GM13976 (cell line): ENCODE measurements around the gene IGF1R.

Experiments
- DNase-seq: peaks from one replicate; pipeline ENCODE4 v3.0.0; 2012; ENCODE audit warnings: low spot score
- in situ Hi-C: fragments of 300-500 bp; cut with MboI; formaldehyde crosslinking; loops from one replicate; pipeline ENCODE4 v1.12.0; 2022; ENCODE audit warnings: low sequenced_read_pairs, mixed read lengths, inconsistent platforms; ENCODE audit not compliant: unreplicated experiment
- TF ChIP-seq, protein P1 (sequence below): IDR thresholded peaks from 2 replicates; pipeline ENCODE4 v1.5.1; 2012; ENCODE audit warnings: borderline replicate concordance, mild to moderate bottlenecking; ENCODE audit not compliant: insufficient read depth; ENCODE audit errors: extremely low read depth, missing control alignments, control extremely low read depth

Gene IGF1R

DNA sequence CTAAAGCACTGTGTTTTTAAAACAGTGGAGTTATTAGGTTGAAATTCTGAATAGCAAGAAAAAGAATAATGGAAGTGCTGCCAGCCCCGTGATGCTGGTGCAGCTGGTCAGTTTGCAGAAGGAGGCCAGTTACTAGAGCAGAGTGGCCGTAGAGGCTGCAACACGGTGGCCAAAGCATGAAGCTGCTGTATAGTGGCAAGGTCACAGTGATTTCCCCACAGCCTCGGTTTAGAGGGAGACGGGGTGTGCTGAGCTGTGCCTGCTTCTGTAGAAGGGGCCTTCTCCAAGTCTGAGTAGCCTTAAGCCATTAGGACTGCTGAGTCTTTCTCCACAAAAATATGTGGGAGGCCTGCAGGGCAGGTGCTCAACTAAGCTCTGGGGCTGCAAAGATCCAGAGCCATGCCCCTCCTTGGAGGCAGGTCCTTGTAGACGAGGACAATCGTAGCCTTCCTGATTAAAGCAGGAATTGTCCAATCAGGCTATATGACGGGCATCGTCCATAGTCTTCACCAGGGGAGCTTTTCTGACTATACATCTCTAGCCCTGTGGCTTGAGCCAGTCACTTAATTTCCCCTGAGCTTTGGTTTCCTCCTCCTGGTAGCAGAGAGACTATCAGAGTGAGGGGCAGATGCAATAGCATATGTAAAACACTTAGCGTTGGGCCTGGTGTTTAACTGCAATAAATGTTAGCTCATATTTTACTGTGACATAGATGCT is 207.6 kb downstream of the IGF1R start:
- no peak for DNase-seq
- in situ Hi-C loops, result no loop called here
- TF ChIP-seq, protein P1, sequence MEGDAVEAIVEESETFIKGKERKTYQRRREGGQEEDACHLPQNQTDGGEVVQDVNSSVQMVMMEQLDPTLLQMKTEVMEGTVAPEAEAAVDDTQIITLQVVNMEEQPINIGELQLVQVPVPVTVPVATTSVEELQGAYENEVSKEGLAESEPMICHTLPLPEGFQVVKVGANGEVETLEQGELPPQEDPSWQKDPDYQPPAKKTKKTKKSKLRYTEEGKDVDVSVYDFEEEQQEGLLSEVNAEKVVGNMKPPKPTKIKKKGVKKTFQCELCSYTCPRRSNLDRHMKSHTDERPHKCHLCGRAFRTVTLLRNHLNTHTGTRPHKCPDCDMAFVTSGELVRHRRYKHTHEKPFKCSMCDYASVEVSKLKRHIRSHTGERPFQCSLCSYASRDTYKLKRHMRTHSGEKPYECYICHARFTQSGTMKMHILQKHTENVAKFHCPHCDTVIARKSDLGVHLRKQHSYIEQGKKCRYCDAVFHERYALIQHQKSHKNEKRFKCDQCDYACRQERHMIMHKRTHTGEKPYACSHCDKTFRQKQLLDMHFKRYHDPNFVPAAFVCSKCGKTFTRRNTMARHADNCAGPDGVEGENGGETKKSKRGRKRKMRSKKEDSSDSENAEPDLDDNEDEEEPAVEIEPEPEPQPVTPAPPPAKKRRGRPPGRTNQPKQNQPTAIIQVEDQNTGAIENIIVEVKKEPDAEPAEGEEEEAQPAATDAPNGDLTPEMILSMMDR, result no peak

DNA sequence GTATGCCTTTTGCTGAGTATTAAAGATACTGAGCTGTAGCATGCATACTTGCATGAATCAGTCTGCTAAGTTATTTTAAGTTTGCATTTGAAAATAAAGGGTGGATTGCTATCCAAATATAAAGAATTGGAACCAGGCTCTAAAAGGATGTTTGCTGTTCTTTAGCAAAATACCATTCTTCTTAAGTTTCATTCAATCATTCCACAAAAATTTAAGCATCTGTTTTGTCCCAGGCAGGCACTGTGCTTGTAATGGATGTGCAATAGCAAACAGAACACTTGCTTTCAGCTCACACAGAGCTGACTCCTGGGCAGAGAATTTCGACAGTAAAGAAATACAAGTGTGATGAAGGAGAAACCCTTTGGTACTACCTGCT is 208.2 kb downstream of the IGF1R start:
- no peak for DNase-seq
- TF ChIP-seq, protein P1, result no peak
- in situ Hi-C loops, result no loop called here

DNA sequence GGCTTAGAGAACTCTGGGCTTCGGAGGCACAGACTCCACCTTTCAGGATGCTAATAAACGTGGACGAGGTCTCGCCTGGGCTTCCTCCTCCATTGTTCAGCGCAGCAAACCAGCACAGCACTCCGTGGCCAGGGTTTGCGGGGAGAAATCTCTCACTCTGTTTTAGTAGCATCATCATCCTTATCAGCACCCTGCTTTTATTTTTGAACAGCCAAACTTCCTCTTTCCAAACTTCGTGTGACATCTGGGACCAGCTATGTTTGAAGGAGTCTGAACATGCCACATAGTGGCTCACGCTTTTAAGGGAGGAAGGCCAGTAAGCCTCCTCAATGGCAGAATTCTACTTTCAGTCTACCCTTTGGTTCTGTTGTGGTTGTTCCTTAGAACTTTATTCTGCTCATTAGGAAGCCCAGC is 210.3 kb downstream of the IGF1R start:
- DNase-seq, result no peak

DNA sequence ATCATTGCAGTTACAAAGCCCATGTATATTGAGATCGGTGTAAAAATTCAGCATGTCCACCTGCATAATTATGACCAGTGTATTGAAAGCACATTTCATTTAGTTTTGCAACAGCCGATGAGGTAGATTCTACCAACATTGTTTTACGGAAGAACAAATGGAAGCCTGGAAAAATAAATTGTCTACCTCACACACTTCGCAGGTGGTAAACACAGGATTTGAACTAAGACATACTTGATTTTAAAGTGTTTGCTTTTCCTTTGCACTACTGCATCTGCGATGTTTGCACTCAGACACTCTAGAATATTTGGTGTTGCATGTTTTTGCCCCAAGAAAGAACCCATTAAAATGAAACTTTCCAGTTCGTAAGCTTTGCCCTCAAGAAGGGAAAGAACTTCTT is 210.8 kb downstream of the IGF1R start:
- no peak for DNase-seq
- in situ Hi-C loops, result no loop called here
- TF ChIP-seq, protein P1, result no peak

More for the DNA sequence above, 210.3 kb downstream of the IGF1R start:
- in situ Hi-C loops, result no loop called here
- TF ChIP-seq, protein P1, result no peak

DNA sequence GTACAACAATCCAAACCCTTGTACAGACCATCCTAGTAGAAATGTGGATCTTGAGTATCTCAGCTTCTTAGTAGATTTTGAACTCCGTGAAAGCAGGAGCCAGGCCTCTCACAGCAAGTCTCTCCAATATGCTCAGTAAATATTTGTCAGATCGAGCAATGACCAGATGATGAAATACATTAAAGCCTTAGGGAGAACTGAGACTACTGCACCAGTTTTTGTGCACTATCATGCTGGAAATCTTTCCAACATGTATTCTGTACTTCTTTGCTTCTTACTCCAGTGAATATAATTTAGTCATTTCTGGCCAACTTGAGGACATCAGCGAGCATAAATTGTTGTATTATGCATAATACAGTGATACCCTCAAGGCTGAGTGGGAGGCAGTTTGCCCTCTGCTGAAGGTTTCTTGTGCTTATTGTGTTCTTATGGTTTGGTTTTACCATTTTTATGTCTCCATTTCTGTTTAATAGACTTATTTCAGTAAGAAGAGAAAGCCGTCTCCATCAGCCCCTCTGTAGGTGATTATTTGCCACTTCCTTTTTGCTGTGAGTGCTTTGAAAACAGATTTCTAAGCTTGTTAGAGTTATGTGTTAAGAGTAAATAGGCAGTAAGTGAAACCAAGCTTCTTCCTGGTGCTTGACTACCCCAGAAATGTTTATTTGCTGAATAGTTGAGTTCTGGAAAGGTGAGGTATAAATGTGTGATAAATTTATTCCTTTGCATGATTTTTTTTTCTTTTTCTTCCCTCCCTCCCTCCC is 212.1 kb downstream of the IGF1R start:
- no peak for DNase-seq
- TF ChIP-seq, protein P1, result no peak
- in situ Hi-C loops, result no loop called here

DNA sequence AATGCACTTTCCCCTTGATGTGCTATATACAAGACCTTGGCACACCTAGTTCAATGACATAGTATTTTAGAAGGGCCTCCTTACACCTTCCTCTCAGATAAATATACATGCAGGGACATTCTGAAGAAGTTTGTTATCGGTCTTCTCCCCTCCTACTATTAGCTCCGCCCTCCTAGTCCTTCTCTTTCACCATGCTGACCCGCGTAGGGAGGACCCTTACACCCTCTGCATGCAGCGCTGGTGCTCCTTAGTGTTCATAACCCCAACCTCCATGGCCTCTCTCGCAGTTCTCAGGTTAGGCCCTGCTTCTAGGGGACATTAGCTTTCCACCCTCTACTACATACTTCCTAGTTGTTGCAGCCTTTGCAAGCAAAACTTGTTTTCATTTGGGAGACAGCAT is 212.8 kb downstream of the IGF1R start:
- DNase-seq, result no peak
- TF ChIP-seq, protein P1, result no peak
- in situ Hi-C loops, result no loop called here
